ENCODE measurements around the gene LMAN2.
"Not testable (repeated sequence)": the region's sequence is repeated elsewhere in the genome, so short reads cannot be mapped to it uniquely, and the experiment has no call there.

LMAN2 gene

GRCh38 chr5:177378884-177379883, 27.7 kb upstream of the LMAN2 start:
- DNase-seq (ENCODE audit: low spot score) = no peak

- no peak for DNase-seq (ENCODE audit: low spot score)
Measured at GRCh38 chr5:177377851-177378776, 26.6 kb upstream of the LMAN2 start.

GRCh38 chr5:177376107-177376506, 24.6 kb upstream of the LMAN2 start:
- no peak for DNase-seq (ENCODE audit: low spot score)

GRCh38 chr5:177375516-177375915, 24.0 kb upstream of the LMAN2 start:
- DNase-seq (ENCODE audit: low spot score) = not testable (repeated sequence)

- DNase-seq (ENCODE audit: low spot score) = no peak
Measured at GRCh38 chr5:177374211-177374610, 22.7 kb upstream of the LMAN2 start.

GRCh38 chr5:177373806-177374205, 22.3 kb upstream of the LMAN2 start:
- DNase-seq (ENCODE audit: low spot score) = no peak

GRCh38 chr5:177372910-177373309, 21.4 kb upstream of the LMAN2 start:
- no peak for DNase-seq (ENCODE audit: low spot score)

- no peak for DNase-seq (ENCODE audit: low spot score)
Measured at GRCh38 chr5:177372034-177372896, 20.8 kb upstream of the LMAN2 start.

- DNase-seq (ENCODE audit: low spot score) = no peak
Measured at GRCh38 chr5:177371120-177372033, 19.9 kb upstream of the LMAN2 start.

GRCh38 chr5:177370488-177371119, 19.1 kb upstream of the LMAN2 start:
- peak; percentile 87 for DNase-seq (ENCODE audit: low spot score)

GRCh38 chr5:177369645-177370440, 18.4 kb upstream of the LMAN2 start:
- no peak for DNase-seq (ENCODE audit: low spot score)

- DNase-seq (ENCODE audit: low spot score) = no peak
Measured at GRCh38 chr5:177368869-177369644, 17.6 kb upstream of the LMAN2 start.

GRCh38 chr5:177367981-177368868, 16.8 kb upstream of the LMAN2 start:
- no peak for DNase-seq (ENCODE audit: low spot score)

GRCh38 chr5:177367323-177367848, 15.9 kb upstream of the LMAN2 start:
- no peak for DNase-seq (ENCODE audit: low spot score)

GRCh38 chr5:177366528-177367322, 15.3 kb upstream of the LMAN2 start:
- peak; percentile 92 for DNase-seq (ENCODE audit: low spot score)

GRCh38 chr5:177365845-177366527, 14.5 kb upstream of the LMAN2 start:
- DNase-seq (ENCODE audit: low spot score) = no peak
